NK-92 (cell line): Measurements from ENCODE around the gene SLC39A10.
"Not testable (repeated sequence)": the region's sequence is repeated elsewhere in the genome, so short reads cannot be mapped to it uniquely, and the experiment has no call there.

Source experiments
- DNase-seq: peaks from one replicate; lab custom pipeline; 2025; ENCODE audit not compliant: unreplicated experiment; lab: John Stamatoyannopoulos, UW

SLC39A10 gene

GRCh38 chr2:195645413-195645812, 11.6 kb upstream of the SLC39A10 start:
- DNase-seq, result no peak

GRCh38 chr2:195646424-195646823, 10.6 kb upstream of the SLC39A10 start:
- no peak for DNase-seq

- DNase-seq, result no peak
Measured at GRCh38 chr2:195647302-195647701, 9.7 kb upstream of the SLC39A10 start.

GRCh38 chr2:195648370-195648769, 8.7 kb upstream of the SLC39A10 start:
- DNase-seq, result not testable (repeated sequence)

- no peak for DNase-seq
Measured at GRCh38 chr2:195648787-195649186, 8.2 kb upstream of the SLC39A10 start.

- no peak for DNase-seq
Measured at GRCh38 chr2:195649629-195650190, 7.3 kb upstream of the SLC39A10 start.

GRCh38 chr2:195651046-195651445, 6.0 kb upstream of the SLC39A10 start:
- DNase-seq, result no peak

- no peak for DNase-seq
Measured at GRCh38 chr2:195652911-195653310, 4.1 kb upstream of the SLC39A10 start.

GRCh38 chr2:195656161-195656858, 716 bp upstream of the SLC39A10 start:
- no peak for DNase-seq

- DNase-seq, result no peak
Measured at GRCh38 chr2:195657634-195658540, 861 bp downstream of the SLC39A10 start.

- DNase-seq, result no peak
Measured at GRCh38 chr2:195658541-195658890, 1.5 kb downstream of the SLC39A10 start.

GRCh38 chr2:195659114-195659513, 2.1 kb downstream of the SLC39A10 start:
- DNase-seq, result no peak

GRCh38 chr2:195659982-195660890, 3.2 kb downstream of the SLC39A10 start:
- no peak for DNase-seq

GRCh38 chr2:195662138-195662537, 5.1 kb downstream of the SLC39A10 start:
- no peak for DNase-seq

GRCh38 chr2:195663007-195663406, 6.0 kb downstream of the SLC39A10 start:
- no peak for DNase-seq

GRCh38 chr2:195664528-195664927, 7.5 kb downstream of the SLC39A10 start:
- no peak for DNase-seq

- DNase-seq, result not testable (repeated sequence)
Measured at GRCh38 chr2:195665153-195665552, 8.1 kb downstream of the SLC39A10 start.

- no peak for DNase-seq
Measured at GRCh38 chr2:195666113-195666712, 9.2 kb downstream of the SLC39A10 start.

GRCh38 chr2:195667974-195668373, 10.9 kb downstream of the SLC39A10 start:
- DNase-seq, result no peak

- DNase-seq, result no peak
Measured at GRCh38 chr2:195670191-195670590, 13.2 kb downstream of the SLC39A10 start.

- no peak for DNase-seq
Measured at GRCh38 chr2:195671563-195671962, 14.5 kb downstream of the SLC39A10 start.
